GM12892 (cell line): Measurements from ENCODE around the gene NLRC3.

Experiments used
- POLR2A ChIP-seq: IDR thresholded peaks from 2 replicates; pipeline ENCODE4 v1.6.1; 2011; ENCODE audit warnings: low read depth, low read length, control low read depth
- POLR2AphosphoS5 ChIP-seq: IDR thresholded peaks from 2 replicates; pipeline ENCODE4 v1.6.1; 2011; ENCODE audit warnings: low read depth, low read length, control low read depth

DNA sequence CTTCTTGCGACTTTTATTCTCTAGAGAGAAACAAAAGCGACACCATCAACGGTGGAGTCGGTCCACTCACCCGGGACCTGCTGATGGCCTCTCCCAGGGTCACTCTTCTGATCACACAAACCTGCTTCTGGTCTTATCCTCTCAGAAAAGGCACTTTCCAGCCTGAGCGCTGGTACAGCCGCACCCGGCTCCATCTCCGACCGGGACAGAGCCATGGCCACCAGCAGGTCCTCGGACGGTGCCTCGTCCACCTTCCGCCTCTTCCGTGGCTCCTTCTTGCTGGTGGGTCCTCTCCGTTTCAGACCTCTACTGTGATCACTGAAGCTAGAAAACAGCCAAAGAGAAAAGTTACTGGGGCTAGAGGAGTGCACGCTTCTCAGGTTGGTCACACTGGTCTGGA is 20.5 kb upstream of the NLRC3 start:
- TF ChIP-seq POLR2A: no peak
- TF ChIP-seq POLR2AphosphoS5: no peak
